Epithelial cell of prostate (primary cell): Measurements from ENCODE around the gene TASP1.
"Not testable (repeated sequence)": the region's sequence is repeated elsewhere in the genome, so short reads cannot be mapped to it uniquely, and the experiment has no call there.

Experiments
- DNase-seq: peaks from one replicate; pipeline ENCODE4 v3.0.0-alpha.2; 2011; ENCODE audit warnings: low read depth, low spot score
- H3K27ac ChIP-seq: fragments of 450-650 bp; 2 replicates; pipeline ENCODE4 v1.5.1; 2017; ENCODE audit warnings: mild to moderate bottlenecking

TASP1 gene

DNA sequence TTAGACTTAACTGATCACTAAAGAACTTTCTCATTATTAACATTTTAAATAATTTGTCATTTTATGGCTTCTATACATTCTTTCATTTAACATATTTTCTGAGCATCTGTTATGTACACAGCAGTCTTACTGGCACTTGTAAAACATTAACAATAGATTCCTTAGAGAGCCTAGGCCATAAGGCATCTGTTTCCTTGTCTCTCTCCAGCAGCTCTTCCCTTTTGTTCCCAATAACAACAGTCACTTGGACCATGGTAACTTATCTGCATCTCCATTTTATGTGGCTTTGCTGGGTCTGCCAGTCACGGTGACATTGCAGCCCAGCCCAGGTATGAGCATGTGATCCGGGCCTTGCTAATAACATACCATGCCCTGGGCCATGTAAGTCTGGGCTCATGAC is 11.7 kb upstream of the TASP1 start:
- DNase-seq: no peak
- no peak overlapping the region for H3K27ac ChIP-seq

DNA sequence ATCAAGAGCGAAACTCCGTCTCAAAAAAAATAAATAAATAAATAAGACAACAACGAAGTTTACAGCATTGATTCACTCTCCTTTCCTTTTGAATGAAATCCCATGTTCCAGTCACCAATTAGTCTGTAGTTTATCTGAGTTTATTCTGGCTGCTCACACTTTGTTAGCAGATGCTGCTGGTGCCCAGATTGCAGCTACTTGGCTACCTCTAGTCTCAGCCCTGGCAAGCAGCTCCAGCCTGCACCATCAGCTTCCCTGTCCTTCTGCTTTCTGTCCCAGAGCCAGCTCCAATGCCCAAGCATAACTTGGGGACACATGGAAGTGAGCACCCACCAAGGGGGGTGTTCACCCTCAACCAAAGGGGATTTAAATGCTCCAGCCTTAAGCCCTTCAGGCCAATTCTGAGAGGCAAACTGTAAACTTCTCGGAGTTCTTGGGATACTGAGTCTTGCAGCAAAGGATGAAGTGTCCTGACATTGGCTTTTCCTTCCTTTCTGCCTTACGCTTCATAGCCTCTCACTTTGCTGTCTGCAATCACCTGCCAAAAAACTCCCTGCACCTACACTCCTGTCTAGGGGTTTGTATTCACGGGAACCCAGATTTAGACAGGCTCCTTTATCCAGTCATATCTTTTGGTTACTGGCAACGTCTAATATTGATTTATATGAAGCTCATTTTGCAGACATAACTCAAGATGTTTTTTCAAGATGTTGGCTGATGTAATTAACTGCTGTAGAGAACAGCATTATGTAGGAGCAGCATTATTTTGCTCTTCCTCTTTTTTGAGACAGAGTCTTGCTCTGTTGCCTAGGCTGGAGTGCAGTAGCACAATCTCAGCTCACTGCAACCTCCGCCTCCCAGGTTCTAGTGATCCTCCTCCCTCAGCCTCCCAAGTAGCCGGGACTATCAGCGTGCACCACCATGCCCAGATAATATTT is 9.8 kb upstream of the TASP1 start:
- no peak for DNase-seq

DNA sequence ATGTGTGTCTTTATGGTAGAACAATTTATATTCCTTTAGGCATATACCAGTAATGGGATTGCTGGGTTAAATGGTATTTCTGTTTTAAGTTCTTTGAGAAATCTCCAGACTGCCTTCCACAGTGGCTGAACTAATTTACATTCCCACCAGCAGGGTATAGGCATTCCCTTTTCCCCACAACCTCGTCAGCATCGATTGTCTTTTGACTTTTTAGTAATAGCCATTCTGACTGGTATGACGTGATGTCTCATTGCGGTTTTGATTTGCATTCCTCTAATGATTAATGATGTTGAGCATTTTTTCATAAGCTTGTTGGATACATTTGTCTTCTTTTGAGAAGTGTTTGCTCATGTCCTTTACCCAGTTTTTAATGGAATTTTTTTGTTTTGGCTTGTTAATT is 5.3 kb upstream of the TASP1 start:
- peak; percentile 40 for DNase-seq
- H3K27ac ChIP-seq: no peak overlapping the region

More for the DNA sequence above, 9.8 kb upstream of the TASP1 start:
- H3K27ac ChIP-seq: no peak overlapping the region

DNA sequence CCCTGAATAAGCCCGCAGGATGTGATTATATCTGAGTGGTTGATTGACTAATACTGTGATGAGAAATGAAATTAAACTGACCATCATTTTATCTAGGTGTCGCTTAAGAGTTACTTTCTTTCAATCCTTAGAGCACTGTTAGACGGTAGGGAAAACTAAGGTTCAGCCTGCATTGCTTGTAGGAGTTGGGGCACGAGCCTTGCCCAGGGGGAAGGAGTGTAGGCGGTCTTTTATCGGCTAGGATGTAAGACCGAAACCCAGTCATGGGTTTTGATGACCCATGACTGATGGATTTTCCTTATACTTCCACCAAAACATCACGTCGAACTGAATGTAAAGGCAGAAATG is 392 bp upstream of the TASP1 start:
- no peak for DNase-seq

DNA sequence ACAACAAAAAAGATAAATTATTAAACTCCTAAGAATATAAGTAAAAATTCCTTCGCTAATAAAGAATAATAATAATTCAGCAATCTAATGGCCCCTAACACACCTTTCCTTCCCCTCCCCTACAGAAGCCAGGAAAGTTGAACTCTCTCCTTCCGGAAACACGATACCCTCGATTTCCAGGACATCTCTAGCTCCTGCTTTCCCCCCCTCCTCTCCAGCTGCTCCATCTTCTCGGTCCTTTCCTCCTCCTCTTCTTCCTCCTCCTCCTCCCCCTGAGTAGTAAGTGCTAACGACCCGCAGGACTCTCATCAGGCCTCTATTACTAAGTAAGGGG is 603 bp downstream of the TASP1 start:
- DNase-seq: no peak
- peak overlapping the region; percentile 63 for H3K27ac ChIP-seq

More for the DNA sequence above, 392 bp upstream of the TASP1 start:
- peak overlapping the region; percentile 63 for H3K27ac ChIP-seq

DNA sequence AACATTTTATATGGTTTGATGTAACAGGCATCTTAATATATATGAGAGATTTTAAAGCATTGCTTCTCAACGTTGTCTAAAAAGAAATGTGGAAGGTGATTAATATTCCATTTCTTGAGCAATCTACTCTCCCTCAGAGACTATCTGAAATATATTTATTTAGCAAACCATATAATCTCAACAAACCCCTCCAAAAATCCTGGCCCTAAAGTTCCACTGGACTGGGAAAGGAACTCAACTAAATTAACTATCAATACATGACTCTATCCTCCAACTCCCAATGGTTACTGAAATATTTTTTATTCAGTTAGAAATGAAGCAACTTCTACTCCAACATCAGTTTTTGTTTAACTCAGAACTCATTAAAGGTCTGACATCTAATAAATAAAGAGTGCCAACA is 6.3 kb downstream of the TASP1 start:
- no peak overlapping the region for H3K27ac ChIP-seq
- DNase-seq: no peak

DNA sequence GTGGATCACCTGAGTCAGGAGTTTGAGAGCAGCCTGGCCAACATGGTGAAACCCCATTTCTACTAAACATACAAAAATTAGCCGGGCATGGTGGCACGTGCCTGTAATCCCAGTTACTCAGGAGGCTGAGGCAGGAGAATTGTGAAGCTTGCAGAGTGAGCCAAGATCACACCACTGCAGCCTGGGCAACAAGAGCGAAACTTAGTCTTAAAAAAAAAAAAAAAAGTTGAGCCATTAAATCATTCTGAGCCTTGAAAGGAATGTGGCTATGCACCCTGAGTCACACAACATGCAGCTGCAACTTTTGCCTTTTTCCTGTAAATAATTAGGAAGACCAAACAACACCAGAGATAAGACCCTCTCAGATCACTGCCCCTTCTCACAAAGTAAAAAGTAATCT is 11.2 kb downstream of the TASP1 start:
- H3K27ac ChIP-seq: peak overlapping the region; percentile 41
- DNase-seq: peak; percentile 27

DNA sequence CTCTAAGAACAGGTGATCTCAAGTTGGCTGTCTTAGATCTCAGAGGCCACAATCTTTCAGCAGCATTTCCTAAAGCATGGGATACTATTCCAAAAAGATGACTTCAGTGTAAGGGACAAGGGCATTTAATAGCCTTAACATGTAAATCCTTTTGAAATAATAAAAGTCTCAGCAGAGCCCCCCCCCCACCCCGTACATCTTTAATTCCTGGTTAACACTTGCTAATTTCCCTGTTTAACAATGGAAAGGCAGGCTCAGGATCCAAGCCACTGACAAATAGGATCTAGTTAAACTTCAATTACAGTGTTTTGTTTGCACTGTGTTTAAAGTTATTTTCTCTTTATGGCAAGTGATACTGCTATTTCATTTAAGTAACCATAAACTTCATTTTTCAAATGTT is 12.0 kb downstream of the TASP1 start:
- H3K27ac ChIP-seq: no peak overlapping the region
- DNase-seq: no peak

DNA sequence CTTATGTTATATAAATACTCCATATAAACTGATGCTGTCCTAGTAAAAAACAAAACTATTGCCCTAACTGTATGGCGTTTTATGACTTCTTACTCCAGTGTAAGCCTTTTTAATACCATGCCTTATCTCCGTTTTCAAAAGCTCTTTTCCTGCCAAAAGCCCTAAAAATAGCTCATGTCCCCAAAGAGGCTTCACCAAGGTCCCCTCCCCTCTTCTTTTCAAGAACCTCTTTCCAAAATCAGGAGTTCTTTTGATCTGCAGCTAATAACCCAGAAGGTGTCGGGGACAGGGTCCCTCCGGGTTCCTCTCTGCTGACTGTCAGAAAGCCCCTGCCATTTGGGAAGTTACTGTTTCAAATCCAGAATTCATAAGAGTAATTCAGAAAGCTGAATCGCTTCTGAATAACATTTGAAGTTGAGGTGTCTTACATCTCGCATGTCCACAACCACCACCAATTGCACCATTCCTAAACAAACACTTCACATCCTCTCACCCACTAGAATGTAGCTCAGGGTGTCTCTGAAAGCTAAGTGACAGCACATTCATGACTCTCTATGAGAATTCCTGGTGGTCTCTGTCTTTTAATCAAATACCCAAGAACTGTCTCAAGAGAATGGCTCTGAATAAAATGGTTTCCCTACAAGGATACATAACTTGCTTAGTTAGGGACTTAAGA is 13.3 kb downstream of the TASP1 start:
- DNase-seq: no peak
- no peak overlapping the region for H3K27ac ChIP-seq

DNA sequence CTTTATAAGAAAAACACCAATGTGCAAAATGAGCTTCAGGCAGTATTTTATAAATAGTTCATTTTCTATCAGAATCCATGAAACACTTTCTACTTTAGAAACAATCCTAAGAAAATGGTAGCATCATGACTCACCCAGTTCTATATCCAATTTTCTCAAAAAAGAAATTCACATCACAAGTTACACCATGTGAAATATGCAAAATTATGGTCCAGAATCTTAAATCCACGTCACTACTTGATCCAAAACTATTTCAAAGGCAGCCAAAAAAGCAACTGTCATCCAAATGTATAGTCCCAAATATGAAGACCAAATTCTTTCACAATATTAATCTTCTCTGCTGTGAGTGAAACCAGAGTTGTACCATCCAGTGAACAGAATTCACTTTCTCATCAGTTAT is 19.3 kb downstream of the TASP1 start:
- H3K27ac ChIP-seq, DNase-seq: not testable (repeated sequence)

DNA sequence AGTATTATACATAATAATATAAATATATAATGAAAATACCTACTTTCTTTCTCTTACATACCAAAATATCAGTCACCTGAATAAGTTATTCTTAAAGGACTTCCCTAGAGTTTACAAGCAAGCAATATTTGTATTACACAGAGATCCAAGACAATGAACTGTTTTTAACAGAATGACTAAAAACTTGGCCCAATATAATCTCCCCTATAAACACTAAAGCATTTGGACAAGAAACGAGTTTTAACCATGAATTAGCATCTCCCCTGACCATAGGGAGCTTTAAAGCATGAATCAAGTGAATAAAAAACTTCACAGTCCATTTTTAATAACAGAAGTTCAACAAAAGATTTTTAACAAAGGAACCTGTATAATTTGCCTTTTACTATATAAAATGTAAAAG is 20.3 kb downstream of the TASP1 start:
- not testable (repeated sequence) for H3K27ac ChIP-seq, DNase-seq

DNA sequence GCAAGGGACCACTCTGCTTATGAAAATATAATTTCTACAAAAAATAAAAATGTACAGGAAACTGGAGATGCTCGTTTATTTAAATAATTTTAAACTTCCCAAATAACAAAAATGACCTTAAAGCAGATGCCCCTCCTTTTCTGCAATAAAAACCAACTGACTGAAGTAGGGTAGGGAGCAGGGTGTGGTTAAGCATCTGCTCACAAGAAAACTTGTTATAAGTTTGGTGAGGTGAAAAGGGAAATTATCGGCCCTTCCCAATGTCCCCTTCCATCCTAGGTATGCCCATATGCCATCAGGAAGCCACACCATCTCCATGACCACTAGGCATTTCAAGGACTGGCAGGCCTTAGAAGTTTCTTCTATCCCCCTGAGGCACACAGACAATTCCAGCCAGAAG is 21.1 kb downstream of the TASP1 start:
- DNase-seq, H3K27ac ChIP-seq: not testable (repeated sequence)

DNA sequence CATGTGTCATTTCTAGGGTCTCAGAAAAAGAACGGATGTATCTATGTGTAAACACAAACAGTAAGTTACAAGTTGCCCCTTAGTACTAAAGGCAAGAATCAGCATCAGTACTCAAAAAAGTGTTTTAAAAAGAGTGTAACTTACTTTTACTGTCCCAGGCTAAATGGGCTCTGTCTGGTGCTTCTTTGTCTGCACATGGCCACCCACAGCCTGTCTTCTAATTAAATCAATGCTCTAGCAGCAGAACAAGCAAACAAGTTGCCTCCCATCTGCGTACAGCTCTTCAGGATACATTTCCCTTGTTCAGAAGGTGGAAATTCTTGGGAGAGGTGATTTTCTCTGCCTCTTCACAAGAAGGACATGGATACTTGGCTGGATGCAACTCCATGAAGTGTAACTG is 22.0 kb downstream of the TASP1 start:
- not testable (repeated sequence) for DNase-seq

DNA sequence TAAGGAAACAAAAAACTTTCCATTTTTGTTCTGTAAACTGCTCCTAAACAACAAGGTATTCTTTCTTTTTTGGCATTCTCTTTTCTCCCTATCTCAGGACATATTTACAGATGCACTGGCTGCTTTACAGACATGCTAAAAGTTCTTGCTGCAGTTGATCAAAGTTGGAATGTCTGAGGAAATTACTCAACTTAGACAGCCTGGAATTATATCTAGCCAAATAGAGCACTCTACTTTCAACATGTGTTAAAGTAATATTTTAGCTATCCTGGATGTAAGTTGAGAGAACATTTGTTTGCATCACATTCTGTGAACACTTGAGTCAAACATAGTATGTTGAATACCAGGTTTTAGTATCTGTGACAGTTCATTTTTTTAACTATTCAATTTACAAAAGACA is 24.8 kb downstream of the TASP1 start:
- no peak for DNase-seq
- no peak overlapping the region for H3K27ac ChIP-seq

More for the DNA sequence above, 22.0 kb downstream of the TASP1 start:
- H3K27ac ChIP-seq: not testable (repeated sequence)

DNA sequence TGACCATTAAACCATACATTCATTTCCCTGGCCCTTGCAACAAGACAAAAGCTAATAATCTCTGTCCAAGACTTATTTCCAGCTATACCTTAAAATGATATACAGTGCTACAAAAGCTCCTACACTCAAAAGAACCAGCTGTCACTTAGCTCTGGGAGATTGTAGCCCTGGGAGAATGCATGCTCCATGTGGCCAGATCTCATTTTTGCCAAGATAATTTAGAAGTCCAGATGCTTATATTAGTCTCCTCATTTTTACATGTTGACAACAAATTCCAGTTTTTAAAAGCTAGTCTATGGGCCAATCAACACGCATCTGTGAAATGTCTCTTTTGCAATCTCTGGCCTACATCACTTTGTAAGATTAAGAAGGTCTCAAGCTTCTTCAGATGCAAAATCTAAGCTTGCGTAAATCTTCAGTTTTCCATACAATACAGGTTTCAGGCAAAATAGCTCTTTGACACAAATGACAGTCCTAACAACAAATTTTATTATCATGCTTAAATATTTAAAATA is 27.1 kb downstream of the TASP1 start:
- no peak overlapping the region for H3K27ac ChIP-seq
- DNase-seq: no peak

DNA sequence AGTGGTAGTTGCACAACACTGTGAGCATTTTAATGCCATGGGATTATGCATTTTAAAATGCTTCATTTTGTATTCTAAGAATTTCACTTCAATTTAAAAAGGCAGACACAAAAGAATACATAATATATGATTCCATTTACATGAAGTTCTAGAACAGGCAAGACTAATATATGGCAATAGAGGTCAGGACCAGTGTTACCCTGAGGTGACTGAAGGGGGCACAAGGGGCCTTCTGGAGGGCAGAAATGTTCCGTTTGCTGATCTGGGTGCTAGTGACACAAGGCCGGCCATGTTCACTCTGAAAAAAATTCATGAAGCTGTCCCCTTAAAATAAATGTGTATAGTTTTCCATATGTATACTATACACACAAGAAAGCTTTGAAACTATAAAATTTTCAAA is 28.5 kb downstream of the TASP1 start:
- DNase-seq: no peak
- no peak overlapping the region for H3K27ac ChIP-seq

DNA sequence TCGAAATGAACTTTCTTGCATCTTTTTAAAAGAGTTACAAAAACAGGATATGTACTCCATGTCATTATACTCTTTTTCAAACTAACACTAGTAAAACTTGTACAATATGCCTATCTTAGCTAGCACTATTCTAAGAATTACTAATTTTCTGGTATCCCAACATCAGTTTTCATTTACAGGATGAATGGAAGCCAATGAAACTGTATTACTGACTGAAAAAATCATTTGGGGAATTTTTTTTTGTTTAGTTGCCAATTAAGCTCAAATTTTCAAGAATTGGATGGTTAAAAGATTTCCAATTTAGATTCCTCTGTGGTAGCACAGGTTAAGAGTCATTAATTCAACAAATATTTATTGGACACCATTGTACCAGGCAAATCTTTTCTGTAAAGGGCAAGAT is 30.7 kb downstream of the TASP1 start:
- DNase-seq: no peak
- H3K27ac ChIP-seq: no peak overlapping the region

DNA sequence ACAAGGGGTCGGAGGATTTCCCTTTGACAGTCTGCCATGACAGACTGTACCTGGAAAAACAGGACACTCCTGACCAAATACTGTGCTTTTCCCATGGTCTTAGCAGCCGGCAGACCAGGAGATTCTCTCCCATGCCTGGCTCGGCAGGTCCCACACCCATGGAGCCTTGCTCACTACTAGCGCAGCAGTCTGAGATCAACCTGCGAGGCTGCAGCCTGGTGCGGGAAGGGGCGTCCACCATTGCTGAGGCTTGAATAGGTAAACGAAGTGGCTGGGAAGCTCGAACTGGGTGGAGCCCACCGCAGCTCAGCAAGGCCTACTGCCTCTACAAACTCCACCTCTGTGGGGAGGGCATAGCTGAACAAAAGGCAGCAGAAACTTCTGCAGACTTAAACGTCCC is 45.3 kb downstream of the TASP1 start:
- not testable (repeated sequence) for H3K27ac ChIP-seq, DNase-seq

DNA sequence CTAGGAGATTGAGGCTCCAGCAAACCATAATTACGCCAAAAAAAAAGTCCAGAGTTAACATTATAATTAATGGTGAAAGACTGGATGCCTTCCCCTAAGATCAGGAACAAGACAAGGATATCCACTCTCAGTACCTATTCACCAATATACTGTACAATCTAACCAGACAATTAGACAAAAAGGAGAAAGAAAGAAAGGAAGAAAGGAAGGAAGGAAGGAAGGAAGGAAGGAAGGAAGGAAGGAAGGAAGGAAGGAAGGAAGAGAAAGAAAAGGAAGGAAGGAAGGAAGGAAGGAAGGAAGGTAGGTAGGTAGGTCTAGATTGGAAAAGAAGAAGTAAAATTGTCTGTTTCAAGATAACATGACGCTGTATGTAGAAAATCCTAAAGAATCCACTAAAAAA is 50.7 kb downstream of the TASP1 start:
- no peak overlapping the region for H3K27ac ChIP-seq
- no peak for DNase-seq

DNA sequence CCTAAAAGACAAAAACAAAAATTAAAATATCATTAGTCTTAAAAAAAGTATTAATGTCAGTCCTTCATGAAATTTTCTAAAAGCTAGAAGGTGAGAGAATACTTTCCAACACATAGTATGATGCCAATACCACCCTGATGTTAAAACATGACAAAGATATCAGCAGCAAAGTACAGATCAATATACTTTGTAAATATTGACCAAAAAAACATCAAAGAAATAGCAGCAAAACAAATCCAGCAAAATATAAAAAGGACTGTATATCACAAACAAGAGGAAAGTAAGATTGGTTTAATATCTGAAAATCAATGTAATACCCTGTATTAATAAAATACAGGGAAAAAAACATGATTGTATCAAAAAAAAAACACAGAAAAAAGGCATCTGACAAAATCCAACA is 51.4 kb downstream of the TASP1 start:
- no peak for DNase-seq
- no peak overlapping the region for H3K27ac ChIP-seq

DNA sequence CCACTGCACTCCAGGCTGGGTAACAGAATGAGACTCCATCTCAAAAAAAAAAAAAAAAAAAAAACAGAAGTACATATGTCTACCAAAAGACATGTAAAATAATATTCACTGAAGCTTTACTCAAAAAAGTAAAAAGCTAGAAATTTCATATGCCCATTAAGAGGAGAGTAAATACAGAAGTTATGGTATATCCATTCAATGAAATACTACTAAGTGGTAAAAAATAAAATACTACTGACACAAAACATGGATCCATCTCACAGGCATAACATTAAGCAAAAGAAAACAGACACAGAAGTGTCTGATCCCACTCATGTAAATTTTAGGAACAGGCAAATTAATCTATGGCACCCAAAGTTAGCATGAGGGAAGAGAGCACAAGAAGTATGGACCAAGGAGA is 52.6 kb downstream of the TASP1 start:
- DNase-seq: no peak
- no peak overlapping the region for H3K27ac ChIP-seq

DNA sequence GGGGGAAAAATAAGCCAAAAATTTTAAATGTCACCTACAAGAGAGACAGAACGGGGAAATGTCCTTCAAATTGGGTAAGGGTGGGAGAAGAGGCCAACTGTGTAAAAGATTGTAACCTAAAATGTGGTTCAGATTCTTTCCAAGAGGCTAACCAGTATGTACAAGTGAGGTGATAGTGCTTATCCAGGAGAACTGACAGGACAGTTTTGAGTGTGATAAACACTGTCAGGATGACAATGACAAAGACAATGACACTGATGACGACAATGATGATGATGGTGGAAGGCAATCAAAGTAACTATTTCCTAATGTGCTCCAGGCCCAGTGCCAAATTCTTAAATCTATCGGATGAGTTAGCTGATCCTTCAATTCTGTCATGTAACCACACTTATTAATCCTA is 57.3 kb downstream of the TASP1 start:
- no peak for DNase-seq

More for the DNA sequence above, 57.3 kb downstream of the TASP1 start:
- no peak overlapping the region for H3K27ac ChIP-seq
